ENCODE results near the gene NR2F2.

DNA sequence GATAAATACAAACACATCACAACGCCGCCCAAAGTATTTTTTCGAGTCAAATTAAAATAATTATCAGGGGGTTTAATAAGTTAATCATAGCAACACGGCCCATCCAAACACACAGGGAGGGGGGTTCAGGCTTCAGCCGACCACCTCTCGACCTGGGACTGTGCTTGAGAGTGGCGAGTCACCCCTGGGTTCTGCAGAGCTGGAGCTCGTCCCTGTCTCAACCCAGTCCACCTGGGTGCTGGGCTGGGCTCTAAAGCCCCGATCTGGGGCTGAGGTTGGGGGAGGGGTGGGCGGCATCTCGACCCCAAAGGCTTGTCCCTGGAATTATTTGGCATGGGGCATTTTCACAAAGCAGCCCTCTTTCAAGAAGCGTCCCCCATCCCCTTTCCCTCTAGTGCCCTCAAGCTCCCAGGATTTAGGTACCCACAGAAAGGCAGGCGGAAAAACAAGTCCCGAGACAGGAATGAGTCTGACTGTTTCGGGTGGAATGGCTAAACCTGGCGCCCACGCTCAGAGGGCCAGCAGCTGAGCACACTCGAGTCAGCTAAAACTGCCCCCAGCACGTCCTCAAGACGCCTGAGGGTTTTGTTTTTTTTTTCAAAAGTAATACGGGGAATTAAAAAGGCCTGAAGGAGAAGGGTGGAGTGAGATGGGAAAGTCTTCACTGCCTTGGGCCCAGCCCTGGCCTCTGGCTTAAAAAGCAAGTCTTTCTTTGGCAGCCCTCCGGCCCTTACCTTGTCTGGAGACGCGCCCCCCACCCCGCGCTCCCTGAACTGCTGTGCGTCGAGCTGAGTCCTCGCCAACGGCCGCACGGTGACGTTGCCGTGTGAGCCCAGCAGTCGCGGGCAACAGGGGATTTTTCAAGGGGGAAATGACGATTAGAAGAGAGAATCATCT is 32.5 kb downstream of the NR2F2 start:
- TF ChIP-seq, protein P1, sequence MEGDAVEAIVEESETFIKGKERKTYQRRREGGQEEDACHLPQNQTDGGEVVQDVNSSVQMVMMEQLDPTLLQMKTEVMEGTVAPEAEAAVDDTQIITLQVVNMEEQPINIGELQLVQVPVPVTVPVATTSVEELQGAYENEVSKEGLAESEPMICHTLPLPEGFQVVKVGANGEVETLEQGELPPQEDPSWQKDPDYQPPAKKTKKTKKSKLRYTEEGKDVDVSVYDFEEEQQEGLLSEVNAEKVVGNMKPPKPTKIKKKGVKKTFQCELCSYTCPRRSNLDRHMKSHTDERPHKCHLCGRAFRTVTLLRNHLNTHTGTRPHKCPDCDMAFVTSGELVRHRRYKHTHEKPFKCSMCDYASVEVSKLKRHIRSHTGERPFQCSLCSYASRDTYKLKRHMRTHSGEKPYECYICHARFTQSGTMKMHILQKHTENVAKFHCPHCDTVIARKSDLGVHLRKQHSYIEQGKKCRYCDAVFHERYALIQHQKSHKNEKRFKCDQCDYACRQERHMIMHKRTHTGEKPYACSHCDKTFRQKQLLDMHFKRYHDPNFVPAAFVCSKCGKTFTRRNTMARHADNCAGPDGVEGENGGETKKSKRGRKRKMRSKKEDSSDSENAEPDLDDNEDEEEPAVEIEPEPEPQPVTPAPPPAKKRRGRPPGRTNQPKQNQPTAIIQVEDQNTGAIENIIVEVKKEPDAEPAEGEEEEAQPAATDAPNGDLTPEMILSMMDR (IDR thresholded peaks at IDR 0.05): no peak
- no peak for TF ChIP-seq EZH2 (IDR thresholded peaks at IDR 0.05; ENCODE audit: borderline replicate concordance, insufficient read depth, low read depth, low read length, poor library complexity, severe bottlenecking)
